ENCODE measurements around the gene FHOD3. TPM values are rescaled to one million over a fixed set of nuclear protein-coding genes. Genes with fewer than 3 reads are reported as not detected.

Gene FHOD3
- total and polyA plus RNA-seq, 4 donors: 0.57 to 1.3 (median 1.2) TPM; not detected in 1

DNA sequence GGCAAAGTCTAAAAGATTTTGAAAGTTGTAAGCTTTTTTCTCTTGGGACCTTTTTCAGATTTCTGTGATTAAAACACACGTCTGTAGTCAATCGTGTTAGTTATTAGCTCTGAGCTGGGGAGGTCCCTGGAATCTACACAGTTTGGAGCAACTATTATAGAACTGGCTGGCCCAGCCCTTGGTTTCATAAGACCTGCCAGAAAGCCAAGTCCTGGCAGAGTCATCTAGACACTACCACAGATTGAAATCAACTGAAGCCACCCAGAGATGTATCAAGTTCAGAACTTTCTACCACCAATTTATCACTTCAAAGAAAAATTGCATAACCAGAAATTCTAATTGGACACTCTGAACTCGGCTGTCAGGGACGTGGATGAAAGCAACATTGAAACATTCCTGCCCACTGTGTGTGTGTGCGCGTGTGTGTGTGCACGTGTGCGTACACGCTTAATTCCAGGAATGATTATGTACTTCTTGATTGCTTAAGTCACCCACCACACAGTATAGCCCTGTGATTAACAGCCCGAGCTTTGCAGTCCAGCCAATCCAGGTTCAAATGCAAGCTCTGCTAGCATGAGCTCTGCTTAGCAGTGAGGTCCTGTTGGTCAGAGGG, 405.0 kb downstream of the FHOD3 start:
- Histone ChIP-seq H3K4me3 (ENCODE audit: low read depth in 1 of 3, low read length in 3 of 3) (no peak overlapping the region), H3K27ac (ENCODE audit: low read depth in 1 of 2, low read length in 2 of 2) (no peak overlapping the region), H3K9ac (ENCODE audit: low read depth in 1 of 2, low read length in 2 of 2) (no peak overlapping the region), H3K27me3 (ENCODE audit: control insufficient read depth in 4 of 4, insufficient read depth in 4 of 4, low read length in 3 of 4) (peaks cover 0 to 6% (median 0%) of the 10 kb centered on the region in 4 donors), H3K4me1 (ENCODE audit: control insufficient read depth in 4 of 4, insufficient read depth in 4 of 4, low read length in 3 of 4) (peaks cover 0 to 1% (median 0%) of the 10 kb centered on the region in 4 donors), H3K9me3 (ENCODE audit: control insufficient read depth in 4 of 4, low read length in 3 of 4) (no peaks in the 10 kb centered on the region), H3K36me3 (ENCODE audit: control insufficient read depth in 4 of 4, insufficient read depth in 3 of 4, low read depth in 1 of 4, low read length in 3 of 4) (no peaks in the 10 kb centered on the region)
- DNase-seq (ENCODE audit: low spot score): no peak
- WGBS: 77% methylated on average over 10 of the region's 10 CpGs
- TF ChIP-seq, protein P1, sequence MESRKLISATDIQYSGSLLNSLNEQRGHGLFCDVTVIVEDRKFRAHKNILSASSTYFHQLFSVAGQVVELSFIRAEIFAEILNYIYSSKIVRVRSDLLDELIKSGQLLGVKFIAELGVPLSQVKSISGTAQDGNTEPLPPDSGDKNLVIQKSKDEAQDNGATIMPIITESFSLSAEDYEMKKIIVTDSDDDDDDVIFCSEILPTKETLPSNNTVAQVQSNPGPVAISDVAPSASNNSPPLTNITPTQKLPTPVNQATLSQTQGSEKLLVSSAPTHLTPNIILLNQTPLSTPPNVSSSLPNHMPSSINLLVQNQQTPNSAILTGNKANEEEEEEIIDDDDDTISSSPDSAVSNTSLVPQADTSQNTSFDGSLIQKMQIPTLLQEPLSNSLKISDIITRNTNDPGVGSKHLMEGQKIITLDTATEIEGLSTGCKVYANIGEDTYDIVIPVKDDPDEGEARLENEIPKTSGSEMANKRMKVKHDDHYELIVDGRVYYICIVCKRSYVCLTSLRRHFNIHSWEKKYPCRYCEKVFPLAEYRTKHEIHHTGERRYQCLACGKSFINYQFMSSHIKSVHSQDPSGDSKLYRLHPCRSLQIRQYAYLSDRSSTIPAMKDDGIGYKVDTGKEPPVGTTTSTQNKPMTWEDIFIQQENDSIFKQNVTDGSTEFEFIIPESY (IDR thresholded peaks at IDR 0.05): no peak
- TF ChIP-seq YY1 (IDR thresholded peaks at IDR 0.05): no peak
- TF ChIP-seq GABPA (IDR thresholded peaks at IDR 0.05 in 1 of 2, conservative IDR thresholded peaks at IDR 0.05 in 1 of 2): no peak
- TF ChIP-seq, protein P2, sequence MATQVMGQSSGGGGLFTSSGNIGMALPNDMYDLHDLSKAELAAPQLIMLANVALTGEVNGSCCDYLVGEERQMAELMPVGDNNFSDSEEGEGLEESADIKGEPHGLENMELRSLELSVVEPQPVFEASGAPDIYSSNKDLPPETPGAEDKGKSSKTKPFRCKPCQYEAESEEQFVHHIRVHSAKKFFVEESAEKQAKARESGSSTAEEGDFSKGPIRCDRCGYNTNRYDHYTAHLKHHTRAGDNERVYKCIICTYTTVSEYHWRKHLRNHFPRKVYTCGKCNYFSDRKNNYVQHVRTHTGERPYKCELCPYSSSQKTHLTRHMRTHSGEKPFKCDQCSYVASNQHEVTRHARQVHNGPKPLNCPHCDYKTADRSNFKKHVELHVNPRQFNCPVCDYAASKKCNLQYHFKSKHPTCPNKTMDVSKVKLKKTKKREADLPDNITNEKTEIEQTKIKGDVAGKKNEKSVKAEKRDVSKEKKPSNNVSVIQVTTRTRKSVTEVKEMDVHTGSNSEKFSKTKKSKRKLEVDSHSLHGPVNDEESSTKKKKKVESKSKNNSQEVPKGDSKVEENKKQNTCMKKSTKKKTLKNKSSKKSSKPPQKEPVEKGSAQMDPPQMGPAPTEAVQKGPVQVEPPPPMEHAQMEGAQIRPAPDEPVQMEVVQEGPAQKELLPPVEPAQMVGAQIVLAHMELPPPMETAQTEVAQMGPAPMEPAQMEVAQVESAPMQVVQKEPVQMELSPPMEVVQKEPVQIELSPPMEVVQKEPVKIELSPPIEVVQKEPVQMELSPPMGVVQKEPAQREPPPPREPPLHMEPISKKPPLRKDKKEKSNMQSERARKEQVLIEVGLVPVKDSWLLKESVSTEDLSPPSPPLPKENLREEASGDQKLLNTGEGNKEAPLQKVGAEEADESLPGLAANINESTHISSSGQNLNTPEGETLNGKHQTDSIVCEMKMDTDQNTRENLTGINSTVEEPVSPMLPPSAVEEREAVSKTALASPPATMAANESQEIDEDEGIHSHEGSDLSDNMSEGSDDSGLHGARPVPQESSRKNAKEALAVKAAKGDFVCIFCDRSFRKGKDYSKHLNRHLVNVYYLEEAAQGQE (IDR thresholded peaks at IDR 0.05): no peak
- TF ChIP-seq RXRA (IDR thresholded peaks at IDR 0.05): no peak
- TF ChIP-seq HNF4A (conservative IDR thresholded peaks at IDR 0.05): no peak
- TF ChIP-seq, protein P3, sequence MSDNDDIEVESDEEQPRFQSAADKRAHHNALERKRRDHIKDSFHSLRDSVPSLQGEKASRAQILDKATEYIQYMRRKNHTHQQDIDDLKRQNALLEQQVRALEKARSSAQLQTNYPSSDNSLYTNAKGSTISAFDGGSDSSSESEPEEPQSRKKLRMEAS (IDR thresholded peaks at IDR 0.05): no peak
- TF ChIP-seq RAD21 (IDR thresholded peaks at IDR 0.05): no peak
- TF ChIP-seq FOXA2 (IDR thresholded peaks at IDR 0.05): no peak
- TF ChIP-seq NR2F2 (IDR thresholded peaks at IDR 0.05): no peak
- no peak for TF ChIP-seq HNF4G (IDR thresholded peaks at IDR 0.05)
- no peak for TF ChIP-seq SP1 (IDR thresholded peaks at IDR 0.05)
- TF ChIP-seq TAF1 (conservative IDR thresholded peaks at IDR 0.05): no peak

DNA sequence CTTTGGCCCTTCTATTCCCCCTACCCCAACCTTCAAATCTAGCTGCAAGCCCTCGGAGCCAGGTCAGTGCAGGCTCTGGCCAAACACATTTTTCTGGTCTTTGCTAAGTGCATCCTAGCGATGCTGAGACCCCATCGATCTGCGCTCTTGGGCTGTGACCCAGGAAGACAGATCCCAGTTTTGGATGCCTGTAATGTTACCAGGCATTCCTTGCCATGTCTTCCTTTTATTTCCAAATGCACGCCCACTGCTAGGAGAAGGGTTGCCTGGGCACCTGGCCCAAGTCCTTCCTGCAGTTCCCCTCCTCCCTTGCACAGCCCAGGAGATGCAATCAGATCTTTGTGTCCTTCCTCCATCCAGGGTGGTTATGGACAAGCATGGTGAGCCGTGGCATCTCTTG, 406.6 kb downstream of the FHOD3 start:
- WGBS: 93% methylated on average over 6 of the region's 6 CpGs
- Histone ChIP-seq H3K4me1 (ENCODE audit: control insufficient read depth in 4 of 4, insufficient read depth in 4 of 4, low read length in 3 of 4) (peaks cover 0 to 1% (median 0%) of the 10 kb centered on the region in 4 donors), H3K36me3 (ENCODE audit: control insufficient read depth in 4 of 4, insufficient read depth in 3 of 4, low read depth in 1 of 4, low read length in 3 of 4) (no peaks in the 10 kb centered on the region), H3K9me3 (ENCODE audit: control insufficient read depth in 4 of 4, low read length in 3 of 4) (no peaks in the 10 kb centered on the region), H3K4me3 (ENCODE audit: low read depth in 1 of 3, low read length in 3 of 3) (no peak overlapping the region), H3K27me3 (ENCODE audit: control insufficient read depth in 4 of 4, insufficient read depth in 4 of 4, low read length in 3 of 4) (peaks cover 0 to 7% (median 0%) of the 10 kb centered on the region in 4 donors), H3K27ac (ENCODE audit: low read depth in 1 of 2, low read length in 2 of 2) (no peak overlapping the region), H3K9ac (ENCODE audit: low read depth in 1 of 2, low read length in 2 of 2) (no peak overlapping the region)
- DNase-seq (ENCODE audit: low spot score): no peak
- TF ChIP-seq FOXA2 (IDR thresholded peaks at IDR 0.05): no peak
- no peak for TF ChIP-seq FOXA1 (IDR thresholded peaks at IDR 0.05)
- no peak for TF ChIP-seq HNF4A (conservative IDR thresholded peaks at IDR 0.05)
- no peak for TF ChIP-seq NR2F2 (IDR thresholded peaks at IDR 0.05)
- TF ChIP-seq, protein P4, sequence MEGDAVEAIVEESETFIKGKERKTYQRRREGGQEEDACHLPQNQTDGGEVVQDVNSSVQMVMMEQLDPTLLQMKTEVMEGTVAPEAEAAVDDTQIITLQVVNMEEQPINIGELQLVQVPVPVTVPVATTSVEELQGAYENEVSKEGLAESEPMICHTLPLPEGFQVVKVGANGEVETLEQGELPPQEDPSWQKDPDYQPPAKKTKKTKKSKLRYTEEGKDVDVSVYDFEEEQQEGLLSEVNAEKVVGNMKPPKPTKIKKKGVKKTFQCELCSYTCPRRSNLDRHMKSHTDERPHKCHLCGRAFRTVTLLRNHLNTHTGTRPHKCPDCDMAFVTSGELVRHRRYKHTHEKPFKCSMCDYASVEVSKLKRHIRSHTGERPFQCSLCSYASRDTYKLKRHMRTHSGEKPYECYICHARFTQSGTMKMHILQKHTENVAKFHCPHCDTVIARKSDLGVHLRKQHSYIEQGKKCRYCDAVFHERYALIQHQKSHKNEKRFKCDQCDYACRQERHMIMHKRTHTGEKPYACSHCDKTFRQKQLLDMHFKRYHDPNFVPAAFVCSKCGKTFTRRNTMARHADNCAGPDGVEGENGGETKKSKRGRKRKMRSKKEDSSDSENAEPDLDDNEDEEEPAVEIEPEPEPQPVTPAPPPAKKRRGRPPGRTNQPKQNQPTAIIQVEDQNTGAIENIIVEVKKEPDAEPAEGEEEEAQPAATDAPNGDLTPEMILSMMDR (IDR thresholded peaks at IDR 0.05; ENCODE audit: low read depth, low read length, missing input control): no peak
- no peak for TF ChIP-seq HNF4G (IDR thresholded peaks at IDR 0.05)
- no peak for TF ChIP-seq JUND (IDR thresholded peaks at IDR 0.05)
- no peak for TF ChIP-seq YY1 (IDR thresholded peaks at IDR 0.05)
- no peak for TF ChIP-seq GABPA (IDR thresholded peaks at IDR 0.05 in 1 of 2, conservative IDR thresholded peaks at IDR 0.05 in 1 of 2)
- TF ChIP-seq RAD21 (IDR thresholded peaks at IDR 0.05): no peak
- TF ChIP-seq TAF1 (conservative IDR thresholded peaks at IDR 0.05): no peak
- TF ChIP-seq EGR1 (IDR thresholded peaks at IDR 0.05; ENCODE audit: low read depth in 2 of 2): no peak
- TF ChIP-seq, protein P5, sequence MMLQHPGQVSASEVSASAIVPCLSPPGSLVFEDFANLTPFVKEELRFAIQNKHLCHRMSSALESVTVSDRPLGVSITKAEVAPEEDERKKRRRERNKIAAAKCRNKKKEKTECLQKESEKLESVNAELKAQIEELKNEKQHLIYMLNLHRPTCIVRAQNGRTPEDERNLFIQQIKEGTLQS (IDR thresholded peaks at IDR 0.05): no peak
- TF ChIP-seq, protein P2 (IDR thresholded peaks at IDR 0.05): no peak
- TF ChIP-seq, protein P3 (IDR thresholded peaks at IDR 0.05): no peak
- no peak for TF ChIP-seq RXRA (IDR thresholded peaks at IDR 0.05)
